ENCODE data around the gene EFCAB6.

GRCh38 chr22:43479962-43480361, 332.1 kb downstream of the EFCAB6 start:
- TF ChIP-seq CTCF (IDR thresholded peaks at IDR 0.05) (no peak), POLR2A (IDR thresholded peaks at IDR 0.05) (no peak)

All from right lobe of liver (tissue), 4 donors.